Glomerular endothelial cell (primary cell): ENCODE data around the gene MRPS17. TPM values are rescaled to one million over a fixed set of nuclear protein-coding genes. Genes with fewer than 3 reads are reported as not detected.

Experiments used
- DNase-seq: peaks from one replicate; pipeline ENCODE4 v3.0.0-alpha.2; 2011; ENCODE audit warnings: low read depth, low spot score; ENCODE audit errors: extremely low read depth
- total RNA-seq: library from RNA; depleted of rRNA; stranded (reverse); fragments of >200 nt; gene quantifications from 2 replicates; pipeline ENCODE4 v1.2.3, GENCODE V29; 2015

The MRPS17 gene
- total RNA-seq, 1 donor from 2014 or later, result 8.2 TPM

DNA sequence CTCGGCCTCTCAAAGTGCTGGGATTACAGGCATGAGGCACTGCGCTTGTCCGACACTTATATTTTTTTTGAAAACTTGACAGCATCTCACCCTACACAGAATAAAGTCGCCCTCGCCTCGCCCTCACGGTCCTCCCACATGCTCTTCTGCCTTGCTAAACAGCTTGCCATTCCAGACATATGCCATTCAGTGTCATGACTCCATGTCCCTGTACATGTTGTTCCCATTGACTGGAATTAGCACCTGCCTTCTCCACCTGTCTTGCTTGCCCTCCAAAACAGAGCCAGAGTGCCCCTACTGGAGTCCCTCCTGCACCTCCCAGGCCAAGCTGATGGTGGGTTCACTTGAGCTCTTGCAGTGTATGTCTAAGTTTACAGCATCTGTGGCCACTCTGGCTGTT is 18.9 kb downstream of the MRPS17 start:
- no peak for DNase-seq

DNA sequence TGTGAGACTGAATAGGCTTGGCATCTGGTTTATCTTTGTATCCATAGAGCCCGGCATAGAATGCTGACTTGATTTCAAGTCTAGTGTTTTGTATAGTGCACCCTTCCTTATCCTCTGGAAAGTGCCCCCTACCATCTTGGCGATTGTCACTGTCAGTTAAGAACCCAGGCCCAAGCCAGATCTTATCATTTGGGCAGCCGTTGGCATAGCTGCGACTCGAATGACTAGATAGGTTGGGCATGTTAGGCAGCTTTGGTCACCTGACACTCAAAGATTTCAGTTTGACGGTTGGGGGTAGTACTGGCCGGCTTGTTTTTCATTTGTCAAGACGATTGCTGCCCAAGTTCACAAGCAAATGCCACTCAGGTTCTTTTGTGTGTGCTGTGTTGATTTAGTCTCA is 19.3 kb downstream of the MRPS17 start:
- DNase-seq, result no peak

DNA sequence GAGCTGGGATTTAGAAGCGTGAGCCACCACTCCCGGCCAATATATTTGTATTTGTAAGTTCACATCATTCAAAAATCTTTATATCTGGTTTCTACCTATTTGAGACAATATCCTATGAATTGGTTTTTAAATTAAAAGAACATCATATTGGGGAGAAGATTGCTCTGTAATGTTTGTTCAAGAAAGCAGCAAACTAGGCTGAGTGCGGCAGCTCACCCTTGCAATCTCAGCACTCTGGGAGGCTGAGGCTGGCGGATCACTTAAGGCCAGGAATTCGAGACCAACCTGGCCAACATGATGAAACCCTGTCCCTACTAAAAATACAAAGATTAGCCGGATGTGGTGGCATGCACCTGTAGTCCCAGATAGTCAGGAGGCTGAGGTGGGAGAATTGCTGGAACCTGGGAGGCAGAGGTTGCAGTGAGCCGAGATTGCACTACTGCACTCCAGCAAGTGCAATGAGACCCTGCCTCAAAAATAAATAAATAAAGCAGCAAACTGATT is 22.1 kb downstream of the MRPS17 start:
- no peak for DNase-seq

DNA sequence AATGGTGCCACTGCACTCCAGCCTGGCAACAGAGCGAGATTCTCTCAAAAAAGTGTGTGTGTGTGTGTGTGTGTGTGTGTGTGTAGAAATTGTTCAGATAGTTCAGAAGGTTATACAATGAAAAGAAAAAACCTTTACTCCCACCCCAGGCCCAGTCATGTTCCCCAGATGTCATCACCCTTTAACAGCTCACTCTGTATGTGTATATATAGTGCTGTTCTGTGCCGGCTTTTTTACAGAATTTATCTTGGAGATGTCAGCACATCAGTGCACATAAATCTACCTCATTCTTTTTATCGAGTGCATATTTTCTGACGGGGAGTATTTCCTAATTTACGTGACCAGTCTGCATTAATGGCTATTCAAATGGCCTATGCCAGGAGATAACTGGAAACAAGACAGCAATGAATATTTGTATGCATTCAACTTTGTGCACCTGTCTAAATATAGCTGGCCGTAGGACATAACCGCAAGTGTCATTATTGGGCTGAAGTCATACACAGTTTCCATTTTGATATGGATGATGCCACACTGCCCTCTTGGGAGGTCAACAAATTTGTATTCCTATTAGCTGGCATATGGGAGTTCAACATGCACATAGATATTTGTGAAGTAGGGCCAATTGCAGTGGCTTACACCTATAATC is 24.4 kb downstream of the MRPS17 start:
- DNase-seq, result no peak

DNA sequence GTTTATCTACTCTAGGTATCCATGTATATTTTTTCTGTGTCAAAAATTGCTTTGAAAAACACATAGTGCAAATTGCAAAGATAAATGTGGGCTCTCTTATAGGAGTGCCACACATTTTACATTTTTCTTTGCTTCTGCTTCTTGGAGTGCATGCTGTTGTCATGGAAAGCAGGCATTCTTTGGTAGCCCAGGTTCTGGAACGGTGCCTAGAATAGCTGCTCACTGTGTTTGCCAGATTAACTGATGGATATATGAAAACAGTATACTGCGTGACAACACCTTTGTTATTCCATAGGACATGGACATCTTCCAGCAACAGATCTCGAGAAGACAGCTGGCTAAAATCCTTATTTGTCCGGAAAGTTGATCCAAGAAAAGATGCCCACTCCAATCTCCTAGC is 26.2 kb downstream of the MRPS17 start:
- no peak for DNase-seq

DNA sequence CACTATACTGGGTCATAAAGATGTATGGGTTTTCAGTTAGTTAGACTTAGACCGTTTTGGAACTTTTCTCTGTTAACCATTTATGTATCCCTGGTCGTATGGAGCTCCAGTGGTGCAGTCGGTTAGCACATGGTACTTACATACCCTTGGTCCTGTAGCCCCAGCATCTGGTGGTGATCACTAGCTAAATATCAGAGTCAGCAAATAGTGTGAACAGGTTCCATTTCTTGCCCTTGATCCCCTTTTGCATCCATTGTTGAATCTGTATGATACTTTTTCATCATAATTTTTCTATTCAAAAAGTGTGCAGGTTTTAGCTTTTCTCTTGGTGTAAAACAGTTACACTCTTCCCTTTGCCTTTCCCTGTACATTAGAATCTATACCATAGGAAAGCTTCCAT is 28.6 kb downstream of the MRPS17 start:
- DNase-seq, result no peak

DNA sequence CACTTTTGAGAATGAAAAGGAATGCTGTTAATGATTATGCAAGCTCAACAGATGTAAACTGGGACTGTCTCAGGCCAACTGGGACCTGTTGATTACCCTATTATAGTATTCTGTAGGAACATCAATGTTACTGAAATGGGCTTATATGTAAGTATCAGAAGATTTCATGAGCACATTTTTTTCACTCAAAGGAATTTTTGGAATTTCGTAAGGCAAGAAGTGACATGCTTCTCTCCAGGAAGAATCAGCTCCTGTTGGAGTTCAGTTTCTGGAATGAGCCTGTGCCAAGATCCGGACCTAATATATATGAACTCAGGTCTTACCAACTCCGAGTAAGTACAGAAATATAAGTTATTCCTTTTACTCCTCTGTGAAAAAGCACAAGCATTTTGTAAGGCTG is 31.9 kb downstream of the MRPS17 start:
- no peak for DNase-seq

DNA sequence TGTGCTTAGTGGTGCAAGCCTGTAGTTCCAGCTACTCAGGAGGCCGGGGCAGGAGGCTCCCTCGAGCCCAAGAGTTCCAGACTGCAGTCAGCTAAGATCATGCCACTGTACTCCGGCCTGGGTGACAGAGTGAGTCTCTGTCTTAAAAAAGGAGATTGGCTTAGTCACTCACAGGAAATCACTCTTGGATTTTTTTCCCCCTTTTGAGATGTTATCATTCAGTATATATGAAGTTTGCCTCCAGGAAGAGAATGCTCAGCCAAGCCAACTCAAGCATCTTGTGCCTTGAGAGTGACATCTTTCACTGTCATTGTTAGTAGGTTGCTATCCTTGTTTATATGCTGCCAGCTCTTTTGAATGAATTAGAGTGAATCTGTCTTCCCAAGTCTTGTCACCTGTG is 40.7 kb downstream of the MRPS17 start:
- DNase-seq, result no peak

DNA sequence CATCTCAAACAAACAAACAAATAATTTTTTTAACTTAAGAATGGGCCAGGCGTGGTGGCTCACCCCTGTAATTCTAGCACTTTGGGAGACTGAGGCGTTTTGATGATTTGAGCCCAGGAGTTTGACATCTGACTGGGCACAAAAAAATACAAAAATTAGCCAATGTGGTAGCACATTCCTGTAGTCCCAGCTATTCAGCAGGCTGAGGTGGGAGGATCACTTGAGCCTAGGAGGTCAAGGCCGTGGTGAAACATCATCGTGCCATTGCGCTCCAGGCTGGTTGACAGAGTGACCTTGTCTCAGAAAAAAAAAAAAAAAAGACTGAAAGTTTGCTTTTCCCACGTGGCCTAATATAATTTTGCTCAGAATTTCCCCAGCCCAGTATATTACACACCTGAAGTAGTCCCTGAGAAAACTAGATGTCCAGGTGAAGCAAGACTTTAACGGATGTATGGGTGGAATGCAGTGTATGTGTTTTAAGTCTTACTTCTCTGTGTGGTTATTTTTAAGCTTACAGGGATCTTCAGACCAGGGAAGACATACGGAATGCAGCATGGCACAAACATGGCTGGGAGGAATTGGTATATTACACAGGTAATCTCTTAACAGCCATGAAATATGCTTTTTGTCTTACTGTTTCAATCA is 45.3 kb downstream of the MRPS17 start:
- no peak for DNase-seq

DNA sequence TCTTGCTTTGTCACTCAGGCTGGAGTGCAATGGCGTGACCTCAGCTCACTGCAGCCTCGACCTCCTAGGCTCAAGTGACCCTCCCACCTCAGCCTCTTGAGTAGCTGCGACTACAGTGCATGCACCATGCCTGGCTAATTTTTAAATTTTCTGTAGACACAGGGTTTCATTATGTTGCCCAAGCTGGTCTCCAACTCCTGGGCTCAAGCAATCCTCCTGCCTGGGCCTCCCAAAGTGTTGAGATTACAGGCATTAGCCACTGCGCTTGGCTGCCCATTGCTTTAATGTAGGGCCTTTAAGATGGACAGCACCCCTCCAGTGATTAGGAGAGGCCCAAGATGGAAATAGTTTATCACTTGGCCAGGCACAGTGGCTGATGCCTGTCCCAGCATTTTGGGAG is 52.1 kb downstream of the MRPS17 start:
- no peak for DNase-seq

Other genes with a start within 250 kb of the MRPS17 start
- gene SEPTIN14, start 89.1 kb upstream of the MRPS17 start, total RNA-seq, result not detected in 2 replicates
- gene ZNF713, start 64.4 kb upstream of the MRPS17 start, total RNA-seq, result 2.2 and 8.4 TPM in 2 replicates
- gene NIPSNAP2, start 12.7 kb downstream of the MRPS17 start, total RNA-seq, result 52.0 and 58.7 TPM in 2 replicates
- 30.1 and 35.1 TPM in 2 replicates for gene PSPH, start 99.6 kb downstream of the MRPS17 start, total RNA-seq
- gene CCT6A, start 99.9 kb downstream of the MRPS17 start, total RNA-seq, result 120 and 154 TPM in 2 replicates
- 102 and 108 TPM in 2 replicates for gene SUMF2, start 112.4 kb downstream of the MRPS17 start, total RNA-seq
- gene PHKG1, start 141.1 kb downstream of the MRPS17 start, total RNA-seq, result 0.10 and 0.35 TPM in 2 replicates
- 395 and 453 TPM in 2 replicates for gene CHCHD2, start 154.6 kb downstream of the MRPS17 start, total RNA-seq
- gene NUPR2, start 164.5 kb downstream of the MRPS17 start, total RNA-seq, result not detected in 2 replicates